T follicular helper cell (primary cell): ENCODE measurements around the gene TBK1.
"Not testable (repeated sequence)": the region's sequence is repeated elsewhere in the genome, so short reads cannot be mapped to it uniquely, and the experiment has no call there.

Experiments
- DNase-seq: peaks from one replicate; pipeline ENCODE4 v3.0.0-alpha.2; 2020; ENCODE audit warnings: low read depth

TBK1 gene

DNA sequence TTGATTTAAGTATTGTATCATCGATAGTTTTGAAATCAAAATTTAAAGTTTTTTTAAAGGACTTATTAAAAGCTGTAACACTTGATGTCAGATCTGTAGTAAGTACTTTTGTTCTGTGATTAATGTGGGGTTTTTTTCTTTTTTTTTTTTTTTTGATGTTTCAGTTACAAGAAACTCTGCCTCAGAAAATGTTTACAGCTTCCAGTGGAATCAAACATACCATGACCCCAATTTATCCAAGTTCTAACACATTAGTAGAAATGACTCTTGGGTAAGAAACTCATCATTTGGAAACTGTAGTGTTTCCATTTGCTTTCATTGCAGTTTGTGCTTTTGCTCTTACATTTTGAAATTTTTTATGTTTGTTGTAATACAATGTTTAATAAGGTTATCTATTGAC is 45.6 kb downstream of the TBK1 start:
- DNase-seq: no peak

DNA sequence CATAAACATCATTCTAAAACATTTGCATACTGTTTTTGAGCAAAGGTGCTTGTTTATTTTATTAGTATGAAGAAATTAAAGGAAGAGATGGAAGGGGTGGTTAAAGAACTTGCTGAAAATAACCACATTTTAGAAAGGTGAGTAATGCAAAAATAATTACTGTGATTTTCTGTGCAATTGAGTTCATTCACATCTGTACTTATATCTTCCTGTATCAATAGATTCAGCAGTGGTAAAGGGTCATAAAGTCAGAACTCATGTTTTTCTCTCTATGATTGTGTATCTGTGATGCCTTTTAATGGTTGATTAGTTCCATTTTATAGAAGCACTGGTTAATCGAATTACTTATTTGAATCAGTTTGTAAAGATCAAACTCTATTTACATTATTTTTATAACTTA is 46.0 kb downstream of the TBK1 start:
- no peak for DNase-seq

DNA sequence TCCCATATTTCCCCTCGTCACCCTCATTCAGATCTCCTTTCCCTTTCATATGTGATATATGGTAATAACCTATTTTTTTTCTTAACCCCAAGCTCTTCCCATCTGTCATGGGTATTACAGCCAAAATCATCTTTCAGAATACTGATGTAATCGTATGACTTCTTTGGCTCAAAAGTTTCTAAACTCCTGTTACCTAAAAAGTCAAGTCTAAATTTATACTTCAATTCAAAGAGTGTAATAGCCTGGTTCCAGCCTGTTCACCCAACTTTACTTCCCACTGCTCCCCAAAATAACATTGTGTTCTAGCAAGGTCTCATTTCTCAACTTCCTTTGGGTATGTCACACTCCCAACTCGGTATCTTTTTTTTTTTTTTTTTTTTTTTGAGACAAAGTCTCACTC is 48.5 kb downstream of the TBK1 start:
- DNase-seq: no peak

DNA sequence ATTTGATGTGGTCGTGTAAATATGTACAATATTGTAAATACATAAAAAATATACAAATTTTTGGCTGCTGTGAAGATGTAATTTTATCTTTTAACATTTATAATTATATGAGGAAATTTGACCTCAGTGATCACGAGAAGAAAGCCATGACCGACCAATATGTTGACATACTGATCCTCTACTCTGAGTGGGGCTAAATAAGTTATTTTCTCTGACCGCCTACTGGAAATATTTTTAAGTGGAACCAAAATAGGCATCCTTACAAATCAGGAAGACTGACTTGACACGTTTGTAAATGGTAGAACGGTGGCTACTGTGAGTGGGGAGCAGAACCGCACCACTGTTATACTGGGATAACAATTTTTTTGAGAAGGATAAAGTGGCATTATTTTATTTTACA is 49.6 kb downstream of the TBK1 start:
- DNase-seq: no peak

DNA sequence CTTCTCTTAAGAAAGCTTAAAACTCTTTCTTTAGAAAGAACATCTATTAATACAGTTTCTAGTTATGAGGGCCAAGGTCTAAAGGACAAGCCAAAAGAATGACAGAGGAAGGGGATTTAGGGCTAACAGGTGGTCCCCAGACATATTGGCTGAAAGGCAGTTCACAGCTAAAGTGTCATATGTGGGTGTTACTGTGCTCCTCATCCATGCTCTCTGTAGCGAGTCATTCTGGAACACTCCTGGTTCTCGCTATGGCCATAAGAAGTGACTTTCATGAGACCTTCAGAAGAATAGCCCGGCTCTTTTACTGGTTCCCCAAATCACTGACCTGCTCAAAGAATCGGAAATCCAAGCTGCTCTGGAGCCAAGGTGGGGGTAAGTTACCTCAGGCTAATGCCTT is 55.0 kb downstream of the TBK1 start:
- DNase-seq: no peak

DNA sequence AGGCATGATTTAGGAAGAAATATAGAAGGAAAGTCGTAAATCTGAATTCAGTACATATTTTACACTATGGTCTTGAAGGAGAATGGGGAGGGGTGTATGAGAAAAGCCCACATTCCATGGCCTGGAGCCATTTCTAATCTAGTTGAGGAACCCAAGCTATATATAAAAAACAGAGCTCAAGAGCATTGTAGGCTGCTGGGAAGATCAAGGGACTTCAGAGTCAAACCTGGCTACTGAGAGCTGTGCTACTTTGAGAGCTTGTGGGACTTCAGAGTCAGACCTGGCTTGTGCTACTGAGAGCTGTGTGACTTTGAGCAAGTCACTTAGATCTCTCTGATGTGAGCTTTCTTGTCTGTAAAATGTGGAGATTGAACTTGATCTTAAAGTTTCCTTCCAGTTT is 58.7 kb downstream of the TBK1 start:
- no peak for DNase-seq

DNA sequence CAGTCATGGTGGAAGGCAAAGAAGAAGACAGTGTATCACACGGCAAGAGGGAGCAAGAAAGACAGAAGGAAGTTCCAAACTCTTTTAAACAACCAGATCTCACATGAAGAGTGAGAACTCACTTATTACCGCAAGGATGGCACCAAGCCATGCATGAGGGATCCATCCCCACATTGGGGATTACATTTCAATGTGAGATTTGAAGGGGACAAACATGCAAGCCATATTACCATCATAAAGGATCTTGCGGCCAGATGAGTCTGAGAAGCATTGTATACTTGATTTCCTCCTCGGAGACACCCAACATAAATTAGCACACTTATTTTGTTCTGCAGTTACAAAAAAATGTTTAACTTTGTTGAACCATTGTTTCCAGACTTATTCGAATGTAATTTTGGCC is 66.5 kb downstream of the TBK1 start:
- DNase-seq: no peak

DNA sequence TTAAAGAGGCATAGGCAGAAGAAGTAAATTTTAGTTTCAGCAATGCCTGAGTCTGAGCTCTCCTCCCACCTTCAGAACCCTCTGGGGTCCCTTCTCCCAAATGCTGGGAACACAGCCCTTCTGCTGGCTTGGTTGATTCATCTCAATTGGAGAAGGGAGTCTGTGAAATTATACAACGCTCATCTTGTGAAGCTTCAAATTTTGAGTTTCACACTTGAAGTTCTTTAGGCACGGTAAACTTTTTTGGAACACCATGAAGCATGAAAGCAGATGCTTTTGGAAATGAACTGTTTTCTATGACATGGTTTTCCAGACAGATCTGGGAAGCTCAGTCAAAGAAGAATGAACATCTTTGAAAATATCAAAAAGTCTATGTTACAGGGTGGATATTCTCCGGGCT is 69.9 kb downstream of the TBK1 start:
- no peak for DNase-seq

DNA sequence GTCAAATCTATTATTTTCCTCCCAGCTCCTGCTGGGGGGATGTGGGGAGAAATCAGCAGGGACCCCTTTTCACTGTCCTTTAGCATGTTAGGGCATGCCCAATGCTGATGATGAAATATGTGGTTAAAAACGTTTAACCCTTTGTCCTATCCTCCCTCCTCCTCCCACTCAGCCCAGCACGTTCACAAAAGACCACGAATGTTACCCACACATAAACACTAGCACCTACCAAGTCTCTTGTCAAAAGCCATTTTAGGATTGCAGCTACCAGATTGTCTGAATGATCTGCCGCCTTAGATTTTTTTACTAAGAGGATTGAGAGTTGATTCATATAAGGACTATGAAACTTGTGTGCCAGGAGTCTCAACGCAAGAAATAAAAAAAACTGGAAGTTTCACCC is 70.4 kb downstream of the TBK1 start:
- DNase-seq: no peak

DNA sequence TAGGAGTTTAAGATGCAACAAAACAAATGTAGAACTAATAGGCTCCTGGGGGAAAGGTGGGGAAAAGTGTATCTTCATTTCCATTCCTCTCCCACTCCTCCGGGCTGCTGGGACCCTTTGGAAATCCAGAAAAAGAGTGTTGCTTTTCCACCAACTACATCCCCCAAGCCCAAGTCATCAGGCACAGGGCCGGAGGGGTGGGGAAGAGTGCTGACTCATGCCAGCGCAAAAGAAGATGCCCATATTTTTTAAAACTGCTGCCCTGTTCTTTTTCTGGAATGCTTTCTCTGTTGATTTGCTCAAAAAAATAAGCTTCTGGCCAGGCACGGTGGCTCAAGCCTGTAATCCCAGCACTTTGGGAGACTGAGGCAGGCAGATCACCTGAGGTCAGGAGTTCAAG is 70.9 kb downstream of the TBK1 start:
- no peak for DNase-seq

DNA sequence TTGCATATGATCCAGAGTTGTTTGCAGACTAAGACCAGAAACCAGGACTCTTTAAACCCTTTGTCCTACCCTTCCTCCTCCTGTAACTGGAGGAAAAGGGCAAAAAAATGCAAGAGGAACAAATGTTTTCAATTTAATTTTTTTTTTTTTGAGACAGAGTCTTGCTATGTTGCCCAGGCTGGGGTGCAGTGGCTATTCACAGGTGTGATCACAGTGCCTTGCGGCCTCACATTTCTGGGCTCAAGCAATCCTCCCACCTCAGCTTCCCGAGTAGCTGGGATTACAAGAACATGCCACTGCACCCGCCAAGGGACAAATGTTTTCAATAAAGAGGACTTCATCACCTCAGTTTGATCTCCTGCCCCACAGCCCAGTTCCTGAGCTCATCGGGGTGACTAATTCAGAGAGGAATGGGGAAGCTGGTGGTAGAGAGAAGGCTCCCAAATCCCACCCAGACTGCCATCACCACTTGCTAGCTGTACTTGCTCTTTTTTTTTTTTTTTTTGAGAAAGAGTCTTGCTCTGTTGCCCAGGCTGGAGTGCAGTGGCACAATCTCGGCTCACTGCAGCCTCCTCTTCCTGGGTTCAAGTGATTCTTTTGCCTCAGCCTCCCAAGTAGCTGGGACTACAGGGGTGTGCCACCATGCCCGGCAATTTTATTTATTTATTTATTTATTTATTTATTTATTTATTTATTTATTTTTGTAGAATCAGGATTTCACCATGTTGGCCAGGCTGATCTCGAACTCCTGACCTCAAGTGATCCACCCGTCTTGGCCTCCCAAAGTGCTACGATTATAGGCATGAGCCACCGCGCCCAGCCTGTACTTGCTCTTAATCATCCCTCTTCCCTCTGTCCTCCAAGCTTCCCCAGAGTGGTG is 71.9 kb downstream of the TBK1 start:
- not testable (repeated sequence) for DNase-seq

DNA sequence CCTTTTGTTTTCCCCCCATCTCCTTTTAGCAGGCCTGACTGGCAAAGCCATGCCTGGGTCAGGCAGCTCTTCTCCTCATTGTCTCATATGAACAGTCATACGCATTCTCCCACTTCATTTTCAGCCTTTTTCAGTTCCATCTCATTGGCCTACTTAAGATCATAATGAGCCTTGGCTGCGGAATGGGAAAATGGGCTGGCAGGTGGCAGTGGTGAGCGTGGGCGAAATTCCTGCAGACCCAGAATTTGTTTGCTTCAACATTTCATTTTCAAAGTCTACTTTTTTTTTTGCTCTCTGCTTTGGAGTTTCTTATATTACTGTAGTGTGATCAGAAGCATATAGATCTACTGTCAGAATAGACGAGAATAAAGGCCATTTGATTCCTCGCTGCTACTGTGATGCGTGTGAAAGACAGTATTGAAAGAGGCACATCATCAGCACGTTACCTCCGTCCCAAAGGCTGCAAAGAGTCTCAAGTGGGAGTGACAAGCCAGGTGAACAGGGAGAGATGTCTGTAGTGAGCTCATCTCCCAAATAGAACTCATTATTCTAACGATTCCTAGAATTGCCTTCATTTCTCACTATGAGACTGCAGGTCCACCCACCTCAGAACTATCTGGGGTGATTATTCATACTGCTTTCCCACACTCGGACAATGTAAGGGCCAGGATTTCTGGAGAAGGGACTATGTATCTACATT is 73.7 kb downstream of the TBK1 start:
- no peak for DNase-seq

DNA sequence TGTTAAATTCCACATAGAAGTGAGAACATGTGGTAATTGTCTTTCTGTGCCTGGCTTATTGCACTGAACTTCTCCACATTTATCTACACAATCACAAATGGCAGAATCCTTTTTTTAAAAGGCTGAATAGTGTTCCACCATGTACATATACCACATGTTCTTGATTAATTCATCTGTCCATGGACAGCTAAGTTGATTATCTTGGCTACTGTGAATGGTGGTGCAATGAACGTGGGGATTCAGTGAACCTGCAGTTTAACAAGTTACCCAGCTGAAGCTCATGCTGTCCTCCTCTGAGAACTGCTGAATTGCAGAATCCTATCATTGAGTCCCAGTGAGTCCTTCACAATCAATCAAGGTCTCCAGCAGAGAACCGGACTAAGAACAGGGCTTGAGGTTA is 74.9 kb downstream of the TBK1 start:
- no peak for DNase-seq

DNA sequence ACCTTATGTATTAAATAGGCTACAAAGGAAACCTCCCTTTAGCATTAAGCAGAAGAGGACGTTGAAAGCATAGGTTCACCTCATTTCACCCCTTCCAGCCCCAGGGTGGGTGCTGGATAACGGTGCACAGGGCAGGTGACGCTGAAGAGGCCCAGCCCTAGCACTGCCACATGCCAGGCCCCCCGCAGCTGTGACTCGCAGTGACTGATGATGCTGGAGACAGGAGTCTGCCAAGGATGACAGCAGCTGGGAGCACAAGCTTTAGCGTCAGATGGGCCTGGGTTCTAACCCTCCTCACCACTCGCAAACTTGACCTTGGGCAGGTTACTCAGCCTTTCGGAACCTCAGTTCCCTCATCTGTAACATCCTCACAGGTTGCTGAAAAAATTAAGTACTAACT is 76.7 kb downstream of the TBK1 start:
- no peak for DNase-seq

DNA sequence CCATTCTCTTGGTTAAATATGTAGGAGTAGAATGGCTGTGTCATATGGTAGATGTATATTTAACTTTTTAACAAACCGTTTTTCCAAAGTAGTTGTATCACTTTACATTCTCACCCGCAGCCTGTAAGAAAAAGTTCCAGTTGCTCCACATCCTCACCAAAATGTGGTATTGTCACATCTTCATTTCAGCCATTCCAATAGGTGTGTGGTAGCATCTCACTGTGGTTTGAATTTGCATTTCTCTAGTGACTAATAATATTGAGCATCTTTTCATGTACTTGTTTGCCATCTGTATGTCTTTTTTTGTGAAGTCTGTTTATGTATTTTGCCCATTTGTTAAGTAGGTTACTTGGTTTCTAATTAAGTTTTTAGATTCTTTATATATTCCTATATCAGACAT is 78.6 kb downstream of the TBK1 start:
- no peak for DNase-seq

DNA sequence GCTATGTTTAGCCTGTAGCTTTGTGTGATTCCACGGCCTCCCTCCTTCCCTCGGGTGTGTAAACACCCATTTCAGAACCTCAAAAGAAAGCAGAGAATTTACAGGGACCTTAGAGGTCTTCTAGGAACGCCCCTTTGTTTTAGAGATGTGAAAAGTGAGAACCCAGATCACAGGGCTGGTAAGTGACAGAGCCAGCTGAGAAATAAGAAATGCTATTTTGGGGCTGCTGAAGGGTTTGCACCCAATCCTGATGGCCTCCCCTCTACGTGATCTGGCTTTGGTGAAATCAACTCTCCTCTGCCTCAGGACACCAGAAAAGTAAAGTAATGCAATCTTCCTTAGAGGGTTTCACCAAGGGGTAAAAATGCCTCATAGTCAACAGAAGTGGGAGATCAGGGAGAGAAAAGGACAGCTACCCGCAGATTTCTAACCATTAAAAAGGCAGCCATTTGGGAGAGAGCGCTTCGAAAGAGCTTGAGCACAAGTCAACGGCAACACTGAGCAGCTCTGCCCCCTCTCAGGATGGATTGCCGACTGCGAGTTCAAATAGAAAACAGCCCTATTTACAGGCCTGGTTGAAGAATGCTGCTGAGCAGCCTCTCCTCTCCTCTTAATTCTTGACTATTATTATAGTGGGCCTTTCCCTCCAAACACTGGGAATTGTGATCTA is 79.9 kb downstream of the TBK1 start:
- DNase-seq: no peak

DNA sequence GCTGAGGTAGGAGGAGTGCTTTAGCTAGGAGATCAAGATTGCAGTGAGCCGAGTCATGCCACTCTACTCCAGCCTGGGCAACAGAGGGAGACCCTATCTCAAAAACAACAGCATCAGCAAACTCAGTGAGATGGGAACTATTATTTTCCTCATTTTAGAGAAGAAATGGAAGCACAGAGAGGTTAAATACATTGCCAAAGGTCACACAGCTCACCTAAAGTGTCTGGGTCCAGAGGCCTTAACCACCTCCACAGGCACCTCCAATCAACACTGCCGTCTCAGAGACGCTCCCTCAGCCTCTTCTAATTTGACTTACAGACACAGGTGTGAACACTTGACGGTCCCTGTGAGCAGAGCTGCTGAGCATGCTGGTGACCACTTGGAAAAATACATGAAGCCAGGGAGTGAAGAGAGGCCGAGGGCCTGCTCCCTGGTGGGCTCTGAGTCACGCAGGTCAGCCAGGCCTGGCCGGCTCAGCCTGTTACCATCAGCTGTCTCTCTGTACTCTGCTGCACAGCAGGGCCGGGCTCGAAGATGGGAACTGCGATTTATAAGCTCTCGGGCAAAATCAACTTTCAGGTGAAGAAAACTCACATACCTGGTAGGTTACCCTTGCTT is 80.9 kb downstream of the TBK1 start:
- no peak for DNase-seq

DNA sequence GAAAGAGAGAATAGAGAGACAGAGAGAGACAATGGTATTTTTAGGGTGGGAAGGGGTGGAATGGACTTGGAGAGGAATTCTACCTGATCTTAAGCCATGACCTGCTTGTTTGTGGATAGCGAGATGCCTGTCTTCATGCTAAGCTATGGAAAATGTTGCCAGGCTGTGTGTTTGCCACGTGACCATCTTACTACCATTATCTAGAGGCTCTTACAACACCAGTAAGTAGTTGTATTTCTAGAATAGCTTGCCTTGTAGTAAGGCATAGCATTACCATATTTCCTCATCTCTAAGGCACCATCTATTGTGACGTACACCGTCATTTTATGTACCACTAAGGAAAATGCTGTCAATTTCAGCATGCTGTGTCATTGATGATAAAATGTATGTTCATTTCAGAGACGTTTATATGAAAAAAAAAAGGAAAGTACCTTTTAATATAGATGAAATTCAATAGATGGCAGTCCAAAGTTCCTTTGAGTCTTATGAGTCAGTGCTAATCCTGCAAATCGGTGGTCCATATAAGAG is 82.8 kb downstream of the TBK1 start:
- no peak for DNase-seq

DNA sequence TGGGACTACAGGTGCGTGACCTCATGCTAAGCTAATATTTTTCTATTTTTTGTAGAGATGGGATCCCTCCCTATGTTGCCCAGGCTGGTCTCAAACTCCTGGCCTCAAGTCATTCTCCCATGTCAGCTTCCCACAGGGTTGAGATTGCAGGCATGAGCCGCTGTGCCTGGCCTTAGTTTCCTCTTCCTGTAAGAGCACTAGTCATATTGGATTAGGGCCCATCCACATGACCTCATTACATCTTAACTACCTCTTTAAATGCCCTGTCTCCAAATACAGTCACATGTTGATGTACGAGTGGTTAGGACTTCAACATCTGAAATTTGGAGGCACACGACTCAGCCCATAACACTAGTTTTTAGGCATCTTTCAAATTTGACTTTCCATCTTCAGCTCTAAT is 86.2 kb downstream of the TBK1 start:
- no peak for DNase-seq

DNA sequence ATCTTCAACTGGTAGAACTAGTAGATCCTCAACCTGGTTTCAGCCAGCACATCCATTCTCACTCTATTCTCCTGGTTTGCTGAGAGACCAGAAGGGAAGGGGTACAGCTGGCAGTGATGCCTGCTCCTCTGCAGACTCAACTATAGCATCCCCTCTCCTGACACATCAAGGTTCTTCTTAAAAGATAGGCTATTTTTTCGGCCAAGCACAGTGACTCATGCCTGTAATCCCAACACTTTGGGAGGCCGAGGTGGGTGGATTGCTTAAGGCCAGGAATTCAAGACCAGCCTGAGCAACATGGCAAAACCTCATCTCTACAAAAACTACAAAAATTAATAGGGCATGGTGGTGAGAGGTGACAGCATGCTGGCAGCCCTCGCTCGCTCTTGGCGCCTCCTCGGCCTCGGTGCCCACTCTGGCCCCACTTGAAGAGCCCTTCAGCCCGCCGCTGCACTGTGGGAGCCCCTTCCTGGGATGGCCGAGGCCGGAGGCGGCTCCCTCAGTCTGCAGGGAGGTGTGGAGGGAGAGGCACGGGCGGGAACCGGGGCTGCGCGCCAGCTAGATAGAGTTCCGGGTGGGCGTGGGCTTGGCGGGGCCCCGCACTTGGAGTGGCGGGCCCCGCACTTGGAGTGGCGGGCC is 90.6 kb downstream of the TBK1 start:
- DNase-seq: not testable (repeated sequence)

DNA sequence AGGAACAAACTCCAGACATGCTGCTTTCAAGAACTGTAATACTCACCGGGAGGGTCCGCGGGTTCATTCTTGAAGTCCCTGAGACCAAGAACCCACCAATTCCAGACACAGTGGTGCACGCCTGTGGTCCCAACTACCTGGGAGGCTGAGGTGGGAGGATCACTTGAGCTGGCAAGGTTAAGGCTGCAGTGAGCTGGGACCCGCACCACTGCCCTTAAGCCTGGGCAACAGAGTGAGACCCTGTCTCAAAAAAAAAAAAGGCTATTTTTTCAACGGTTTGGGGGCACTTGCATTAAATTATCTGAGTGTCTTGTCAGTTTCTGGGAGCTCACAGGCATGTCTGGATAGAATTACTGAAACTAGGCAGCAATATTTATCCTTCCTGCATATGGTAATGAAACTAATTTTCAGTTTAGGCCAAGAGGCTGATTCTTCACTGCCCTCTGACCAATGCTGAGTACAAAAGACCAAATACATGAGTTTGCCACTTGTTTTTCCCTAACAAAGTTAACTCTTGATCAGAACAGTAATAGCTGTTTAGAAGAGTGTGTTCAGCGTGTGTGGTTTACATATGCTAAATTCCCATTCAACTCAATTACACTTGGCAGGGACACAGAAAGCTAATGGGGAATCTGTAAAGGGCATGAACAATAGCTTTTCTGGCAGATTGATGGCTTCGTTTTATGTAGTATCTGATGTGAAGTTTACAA is 92.6 kb downstream of the TBK1 start:
- no peak for DNase-seq
